ENCODE results near the gene PDK2.

PDK2 gene

GRCh38 chr17:50049636-50050035, 45.5 kb upstream of the PDK2 start:
- TF ChIP-seq NFIC (IDR thresholded peaks at IDR 0.05) (no peak), EGR1 (IDR thresholded peaks at IDR 0.05) (no peak), MAX (IDR thresholded peaks at IDR 0.05) (no peak), CREB1 (IDR thresholded peaks at IDR 0.05; ENCODE audit: low read depth) (no peak), CEBPB (IDR thresholded peaks at IDR 0.05) (no peak), YY1 (IDR thresholded peaks at IDR 0.05; ENCODE audit: low read depth) (no peak), FOXM1 (IDR thresholded peaks at IDR 0.05; ENCODE audit: borderline replicate concordance, low read depth) (no peak), ZBTB7A (IDR thresholded peaks at IDR 0.05; ENCODE audit: low read depth) (no peak), USF1 (IDR thresholded peaks at IDR 0.05) (no peak)

GRCh38 chr17:50050431-50051032, 44.6 kb upstream of the PDK2 start:
- no peak for TF ChIP-seq CEBPB (IDR thresholded peaks at IDR 0.05)
- no peak for TF ChIP-seq TCF12 (IDR thresholded peaks at IDR 0.05; ENCODE audit: low read depth)
- no peak for TF ChIP-seq FOXM1 (IDR thresholded peaks at IDR 0.05; ENCODE audit: borderline replicate concordance, low read depth)
- no peak for TF ChIP-seq USF1 (IDR thresholded peaks at IDR 0.05)
- TF ChIP-seq RAD21 (IDR thresholded peaks at IDR 0.05; ENCODE audit: low read depth), result no peak
- TF ChIP-seq EGR1 (IDR thresholded peaks at IDR 0.05), result no peak

- TF ChIP-seq TEAD4 (IDR thresholded peaks at IDR 0.05) (peak; percentile 72), USF1 (IDR thresholded peaks at IDR 0.05) (0 out of 2 replicates have a peak, but pooled peaks have one; percentile 22), TCF12 (IDR thresholded peaks at IDR 0.05; ENCODE audit: low read depth) (peak; percentile 94), TAF1 (IDR thresholded peaks at IDR 0.05; ENCODE audit: low read depth) (peak; percentile 45; the same call in 1 of the 2 replicates), CREB1 (IDR thresholded peaks at IDR 0.05; ENCODE audit: low read depth) (no peak), MAX (IDR thresholded peaks at IDR 0.05) (peak; percentile 91), FOXM1 (IDR thresholded peaks at IDR 0.05; ENCODE audit: borderline replicate concordance, low read depth) (peak; percentile 84), RAD21 (IDR thresholded peaks at IDR 0.05; ENCODE audit: low read depth) (peak; percentile 32; the same call in 1 of the 2 replicates), NFIC (IDR thresholded peaks at IDR 0.05) (peak; percentile 79), ZBTB7A (IDR thresholded peaks at IDR 0.05; ENCODE audit: low read depth) (peak; percentile 29; the same call in 1 of the 2 replicates), CEBPB (IDR thresholded peaks at IDR 0.05) (no peak), EP300 (IDR thresholded peaks at IDR 0.05; ENCODE audit: borderline replicate concordance) (peak; percentile 92), YY1 (IDR thresholded peaks at IDR 0.05; ENCODE audit: low read depth) (no peak)
These were observed 44.0 kb upstream of the PDK2 start for GRCh38 chr17:50051082-50051576.

- TF ChIP-seq REST (IDR thresholded peaks at IDR 0.05; ENCODE audit: low read depth), result no peak
- no peak for TF ChIP-seq RAD21 (IDR thresholded peaks at IDR 0.05; ENCODE audit: low read depth)
- no peak for TF ChIP-seq USF1 (IDR thresholded peaks at IDR 0.05)
- no peak for TF ChIP-seq ZBTB7A (IDR thresholded peaks at IDR 0.05; ENCODE audit: low read depth)
- TF ChIP-seq MAX (IDR thresholded peaks at IDR 0.05), result no peak
- no peak for TF ChIP-seq EGR1 (IDR thresholded peaks at IDR 0.05)
- no peak for TF ChIP-seq CEBPB (IDR thresholded peaks at IDR 0.05)
- TF ChIP-seq TEAD4 (IDR thresholded peaks at IDR 0.05), result no peak
- TF ChIP-seq EP300 (IDR thresholded peaks at IDR 0.05; ENCODE audit: borderline replicate concordance), result no peak
- no peak for TF ChIP-seq TAF1 (IDR thresholded peaks at IDR 0.05; ENCODE audit: low read depth)
- TF ChIP-seq YY1 (IDR thresholded peaks at IDR 0.05; ENCODE audit: low read depth), result no peak
- no peak for TF ChIP-seq TCF12 (IDR thresholded peaks at IDR 0.05; ENCODE audit: low read depth)
- no peak for TF ChIP-seq NFIC (IDR thresholded peaks at IDR 0.05)
These were observed 43.5 kb upstream of the PDK2 start for GRCh38 chr17:50051606-50052005.

- TF ChIP-seq NFIC (IDR thresholded peaks at IDR 0.05) (peak; percentile 38; the same call in 1 of the 2 replicates), RAD21 (IDR thresholded peaks at IDR 0.05; ENCODE audit: low read depth) (no peak)
These were observed 42.8 kb upstream of the PDK2 start for GRCh38 chr17:50052241-50052796.

All from Ishikawa (cell line).